ENCODE data around the gene TRIM44. TPM values are rescaled to one million over a fixed set of nuclear protein-coding genes. Genes with fewer than 3 reads are reported as not detected.
A peak's percentile ranks its signal among the peaks of the same experiment; 100 is the strongest.
"Not testable (repeated sequence)": the region's sequence is repeated elsewhere in the genome, so short reads cannot be mapped to it uniquely, and the experiment has no call there.

Gene TRIM44
- total RNA-seq, 5 donors from 2014 or later (not counting 1 experiment from before 2014, with no cell fraction given), result 39.8 to 58.4 (median 51.7) TPM

DNA sequence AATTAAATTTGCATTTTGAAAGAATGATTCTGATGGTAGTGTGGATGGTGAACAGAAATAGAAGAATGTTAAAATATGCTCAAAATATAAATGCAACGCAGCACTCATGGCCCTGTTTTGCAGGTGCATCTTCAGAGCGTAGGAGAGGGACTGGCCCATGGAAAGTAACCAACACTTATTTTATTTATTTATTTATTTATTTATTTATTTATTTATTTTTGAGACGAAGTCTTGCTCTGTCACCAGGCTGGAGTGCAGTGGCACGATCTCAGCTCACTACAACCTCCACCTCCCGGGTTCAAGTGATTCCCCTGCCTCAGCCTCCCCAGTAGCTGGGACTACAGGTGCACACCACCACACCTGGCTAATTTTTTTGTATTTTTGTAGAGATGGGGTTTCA lies 9.8 kb upstream of the TRIM44 start:
- H3K4me3 Mint-ChIP-seq; H3K9me3 ChIP-seq; H3K9me3 Mint-ChIP-seq; H3K4me3 ChIP-seq (ENCODE audit: control insufficient read depth in 1 of 2, extremely low read depth in 1 of 2, low read length in 1 of 2); H3K4me1 Mint-ChIP-seq; POLR2A ChIA-PET; H3K4me1 ChIP-seq (ENCODE audit: control insufficient read depth in 1 of 2, extremely low read depth in 1 of 2, insufficient read depth in 2 of 2, low read length in 2 of 2); DNase-seq; CTCF ChIA-PET; H3K27ac Mint-ChIP-seq; H3K36me3 ChIP-seq (ENCODE audit: control insufficient read depth in 2 of 2, extremely low read depth in 1 of 2, insufficient read depth in 1 of 2, low read length in 1 of 2); ATAC-seq (replicated peaks in 1 of 4); H3K36me3 Mint-ChIP-seq; H3K27ac ChIP-seq (ENCODE audit: low read length): not testable (repeated sequence)
- H3K27me3 Mint-ChIP-seq, result peaks cover 52 to 63% of the 10 kb centered on the region in 2 donors
- H3K27me3 ChIP-seq (replicated peaks in 1 of 2; ENCODE audit: control insufficient read depth in 2 of 2, extremely low read depth in 1 of 2, insufficient read depth in 2 of 2, low read length in 1 of 2), result peaks cover 0 to 17% of the 10 kb centered on the region in 2 experiments
- WGBS (ENCODE audit: insufficient coverage), result no CpG with 5 or more reads among the region's 5 CpGs

DNA sequence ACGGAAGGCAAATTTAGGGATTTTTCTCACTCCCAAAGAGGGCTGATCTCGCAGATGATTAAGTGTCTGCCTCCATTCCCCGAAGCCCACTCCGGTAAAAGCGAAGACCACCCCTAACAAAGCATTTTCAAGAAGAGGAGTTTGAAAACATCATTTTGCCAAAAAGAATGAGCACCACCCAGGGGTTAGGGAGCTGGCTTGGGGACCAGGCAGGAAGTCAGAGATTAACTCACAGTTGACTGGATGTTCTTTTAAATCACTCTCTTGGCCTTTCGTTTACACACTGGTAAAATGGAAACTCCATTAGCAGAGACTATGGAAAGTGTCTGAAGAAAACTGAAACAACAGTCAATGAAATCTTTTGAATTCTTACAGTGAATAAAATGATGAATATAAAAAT lies 7.9 kb upstream of the TRIM44 start:
- DNase-seq (no peak), ATAC-seq (replicated peaks in 1 of 4) (no peak)
- Mint-ChIP-seq H3K4me1 (no peaks in the 10 kb centered on the region), H3K27ac (no peak overlapping the region), H3K27me3 (peaks cover 57 to 65% of the 10 kb centered on the region in 2 donors), H3K36me3 (peaks cover 2% of the 10 kb centered on the region), H3K9me3 (no peaks in the 10 kb centered on the region), H3K4me3 (no peak overlapping the region)
- H3K36me3 ChIP-seq (ENCODE audit: control insufficient read depth in 2 of 2, extremely low read depth in 1 of 2, insufficient read depth in 1 of 2, low read length in 1 of 2), result no peaks in the 10 kb centered on the region
- H3K4me3 ChIP-seq (ENCODE audit: control insufficient read depth in 1 of 2, extremely low read depth in 1 of 2, low read length in 1 of 2), result no peak overlapping the region
- 100% methylated on average over 1 of the region's 6 CpGs for WGBS (ENCODE audit: insufficient coverage)
- ChIA-PET CTCF (no interaction called here), POLR2A (no interaction called here)
- H3K9me3 ChIP-seq, result no peaks in the 10 kb centered on the region
- no peak overlapping the region for H3K27ac ChIP-seq (ENCODE audit: low read length)
- H3K4me1 ChIP-seq (ENCODE audit: control insufficient read depth in 1 of 2, extremely low read depth in 1 of 2, insufficient read depth in 2 of 2, low read length in 2 of 2), result no peaks in the 10 kb centered on the region
- peaks cover 0 to 18% of the 10 kb centered on the region in 2 experiments for H3K27me3 ChIP-seq (replicated peaks in 1 of 2; ENCODE audit: control insufficient read depth in 2 of 2, extremely low read depth in 1 of 2, insufficient read depth in 2 of 2, low read length in 1 of 2)

DNA sequence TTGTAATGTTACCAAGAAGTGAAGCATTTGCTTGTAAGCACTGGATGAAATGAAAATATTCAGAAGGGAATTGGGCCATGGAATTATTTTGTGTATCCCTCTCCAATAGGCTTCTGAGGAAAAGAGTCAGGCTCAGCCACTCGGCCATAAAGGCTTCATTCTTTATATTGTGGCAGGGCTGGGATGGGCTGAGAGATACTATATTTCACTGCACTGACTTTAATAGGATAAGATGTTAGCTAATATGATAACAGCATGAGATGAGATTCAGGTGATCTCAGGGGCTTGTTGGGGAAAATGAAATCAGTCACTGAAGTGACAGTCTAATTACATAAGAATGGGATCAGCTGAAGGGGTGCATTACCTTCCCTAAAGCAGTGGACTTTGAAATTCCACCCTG lies 7.3 kb upstream of the TRIM44 start:
- Histone ChIP-seq H3K9me3 (no peaks in the 10 kb centered on the region), H3K4me3 (ENCODE audit: control insufficient read depth in 1 of 2, extremely low read depth in 1 of 2, low read length in 1 of 2) (no peak overlapping the region), H3K27me3 (replicated peaks in 1 of 2; ENCODE audit: control insufficient read depth in 2 of 2, extremely low read depth in 1 of 2, insufficient read depth in 2 of 2, low read length in 1 of 2) (peaks cover 0 to 18% of the 10 kb centered on the region in 2 experiments), H3K4me1 (ENCODE audit: control insufficient read depth in 1 of 2, extremely low read depth in 1 of 2, insufficient read depth in 2 of 2, low read length in 2 of 2) (no peaks in the 10 kb centered on the region), H3K27ac (ENCODE audit: low read length) (no peak overlapping the region), H3K36me3 (ENCODE audit: control insufficient read depth in 2 of 2, extremely low read depth in 1 of 2, insufficient read depth in 1 of 2, low read length in 1 of 2) (no peaks in the 10 kb centered on the region)
- peaks cover 56 to 67% of the 10 kb centered on the region in 2 donors for H3K27me3 Mint-ChIP-seq
- no peaks in the 10 kb centered on the region for H3K9me3 Mint-ChIP-seq
- POLR2A ChIA-PET, result no interaction called here
- H3K27ac Mint-ChIP-seq, result no peak overlapping the region
- no CpG with 5 or more reads among the region's 1 CpG for WGBS (ENCODE audit: insufficient coverage)
- no peak overlapping the region for H3K4me3 Mint-ChIP-seq
- DNase-seq, result no peak
- CTCF ChIA-PET, result no interaction called here
- no peaks in the 10 kb centered on the region for H3K4me1 Mint-ChIP-seq
- H3K36me3 Mint-ChIP-seq, result peaks cover 2% of the 10 kb centered on the region
- ATAC-seq (replicated peaks in 1 of 4), result no peak

DNA sequence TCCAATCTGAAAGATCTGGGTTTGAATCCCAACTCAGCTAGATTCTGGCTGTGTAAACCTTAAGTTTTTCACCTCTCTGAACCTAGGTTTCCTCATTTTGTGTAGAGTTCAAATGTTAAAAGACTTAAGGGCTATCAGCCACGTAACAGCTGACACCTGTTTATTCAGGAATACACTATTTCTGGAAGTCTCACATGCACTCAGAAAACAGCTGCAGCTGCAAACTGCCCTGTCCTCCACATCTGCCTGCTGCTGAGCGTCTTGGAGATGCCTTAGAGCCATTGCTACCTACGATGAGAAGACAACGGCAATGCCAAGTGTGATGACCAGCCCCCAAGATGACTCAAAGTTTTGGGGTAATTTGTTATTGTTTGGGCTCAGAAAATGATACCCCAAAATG lies 6.7 kb upstream of the TRIM44 start:
- no peaks in the 10 kb centered on the region for H3K4me1 ChIP-seq (ENCODE audit: control insufficient read depth in 1 of 2, extremely low read depth in 1 of 2, insufficient read depth in 2 of 2, low read length in 2 of 2)
- WGBS (ENCODE audit: insufficient coverage), result 57% methylated on average over 1 of the region's 4 CpGs

DNA sequence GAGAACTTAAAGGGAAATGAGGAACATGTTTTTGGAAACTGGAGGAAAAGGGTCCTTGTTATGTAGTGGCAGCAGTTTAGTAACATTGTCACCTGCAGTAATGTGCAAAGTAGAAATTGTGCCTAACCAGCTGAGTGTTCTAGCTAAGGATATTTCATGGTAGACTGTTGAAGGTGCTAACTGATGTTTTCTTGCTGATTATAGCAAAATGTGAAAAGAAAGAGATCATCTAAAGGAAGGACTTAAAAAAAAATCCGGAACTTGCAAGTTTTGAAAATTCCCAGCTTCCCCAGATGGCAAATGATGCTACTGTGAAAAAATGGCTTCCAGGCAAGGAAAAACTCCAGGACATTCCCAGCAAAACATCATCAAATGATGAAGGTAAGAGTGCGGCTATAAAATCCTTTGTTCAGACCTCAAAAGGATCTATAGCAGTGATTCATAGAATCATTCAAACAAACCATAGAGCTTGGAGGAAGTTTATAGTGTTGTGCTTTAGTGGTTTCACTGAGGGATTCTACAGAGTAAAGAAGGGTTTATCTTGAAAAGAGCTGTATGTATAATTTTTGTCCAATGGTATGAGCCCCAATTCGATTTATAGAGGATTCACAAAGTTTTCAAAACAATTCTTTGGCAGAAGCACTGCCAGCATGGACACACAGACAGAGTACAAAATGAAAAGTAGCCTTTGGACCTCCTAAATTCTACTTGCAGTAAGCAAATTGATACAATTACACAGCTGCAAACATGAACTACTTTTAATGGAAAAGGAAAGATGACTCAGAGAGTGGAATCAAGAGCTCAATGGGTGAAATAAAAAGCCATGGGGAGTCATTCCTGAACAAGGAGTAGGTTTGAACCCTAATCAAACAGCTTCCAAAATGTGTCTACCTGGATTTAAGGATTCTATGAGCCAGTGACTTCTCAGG lies 4.3 kb upstream of the TRIM44 start:
- Mint-ChIP-seq H3K36me3 (peaks cover 5% of the 10 kb centered on the region), H3K27ac (no peak overlapping the region), H3K9me3 (peaks cover 0 to 3% (median 3%) of the 10 kb centered on the region in 3 donors), H3K27me3 (peaks cover 42 to 51% of the 10 kb centered on the region in 2 donors), H3K4me1 (peaks cover 15 to 21% (median 18%) of the 10 kb centered on the region in 3 donors), H3K4me3 (no peak overlapping the region)
- Histone ChIP-seq H3K4me3 (ENCODE audit: control insufficient read depth in 1 of 2, extremely low read depth in 1 of 2, low read length in 1 of 2) (no peak overlapping the region), H3K4me1 (ENCODE audit: control insufficient read depth in 1 of 2, extremely low read depth in 1 of 2, insufficient read depth in 2 of 2, low read length in 2 of 2) (peaks cover 6 to 13% of the 10 kb centered on the region in 2 experiments), H3K9me3 (no peaks in the 10 kb centered on the region), H3K27me3 (replicated peaks in 1 of 2; ENCODE audit: control insufficient read depth in 2 of 2, extremely low read depth in 1 of 2, insufficient read depth in 2 of 2, low read length in 1 of 2) (peaks cover 0 to 17% of the 10 kb centered on the region in 2 experiments), H3K27ac (ENCODE audit: low read length) (no peak overlapping the region), H3K36me3 (ENCODE audit: control insufficient read depth in 2 of 2, extremely low read depth in 1 of 2, insufficient read depth in 1 of 2, low read length in 1 of 2) (no peaks in the 10 kb centered on the region)
- no peak for DNase-seq
- no CpG with 5 or more reads among the region's 3 CpGs for WGBS (ENCODE audit: insufficient coverage)
- POLR2A ChIA-PET, result interaction anchor here in 1 of 2 donors (0.6 kb wide), 1 partner anchor 72 kb away, joined by 3 read pairs; no protein-coding TSS in a partner anchor
- CTCF ChIA-PET, result interaction anchor here in 1 of 2 donors (0.7 kb wide), 1 partner anchor 43 kb away, joined by 3 read pairs; no protein-coding TSS in a partner anchor
- ATAC-seq (replicated peaks in 1 of 4), result no peak

More for the DNA sequence above, 6.7 kb upstream of the TRIM44 start:
- Histone ChIP-seq H3K27ac (ENCODE audit: low read length) (no peak overlapping the region), H3K36me3 (ENCODE audit: control insufficient read depth in 2 of 2, extremely low read depth in 1 of 2, insufficient read depth in 1 of 2, low read length in 1 of 2) (no peaks in the 10 kb centered on the region), H3K27me3 (replicated peaks in 1 of 2; ENCODE audit: control insufficient read depth in 2 of 2, extremely low read depth in 1 of 2, insufficient read depth in 2 of 2, low read length in 1 of 2) (peaks cover 0 to 18% of the 10 kb centered on the region in 2 experiments), H3K4me3 (ENCODE audit: control insufficient read depth in 1 of 2, extremely low read depth in 1 of 2, low read length in 1 of 2) (no peak overlapping the region), H3K9me3 (no peaks in the 10 kb centered on the region)
- CTCF ChIA-PET, result no interaction called here
- H3K4me3 Mint-ChIP-seq, result no peak overlapping the region
- peaks cover 2% of the 10 kb centered on the region for H3K36me3 Mint-ChIP-seq
- no peak for ATAC-seq (replicated peaks in 1 of 4)
- peaks cover 50 to 61% of the 10 kb centered on the region in 2 donors for H3K27me3 Mint-ChIP-seq
- no peak overlapping the region for H3K27ac Mint-ChIP-seq
- POLR2A ChIA-PET, result no interaction called here
- H3K4me1 Mint-ChIP-seq, result no peaks in the 10 kb centered on the region
- no peaks in the 10 kb centered on the region for H3K9me3 Mint-ChIP-seq
- DNase-seq, result no peak

DNA sequence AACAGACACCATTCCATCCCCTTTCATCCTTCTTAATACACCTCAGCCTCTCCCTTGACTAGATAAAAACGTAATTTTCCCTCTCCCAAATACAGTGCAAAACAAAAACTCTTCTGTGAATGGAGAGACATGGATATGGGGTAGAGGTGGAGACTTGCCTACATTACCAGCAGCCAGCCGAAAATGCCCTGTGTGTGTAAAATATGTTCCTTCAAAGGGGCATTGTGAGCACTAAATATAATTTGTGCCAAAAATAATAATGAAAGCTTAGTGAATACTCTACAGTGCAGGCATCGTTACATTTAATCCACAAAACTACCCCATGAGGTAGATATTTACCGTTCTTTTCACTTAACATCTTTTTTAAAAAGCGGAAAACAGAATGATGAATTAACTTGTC lies 1.0 kb upstream of the TRIM44 start:
- Histone ChIP-seq H3K36me3 (ENCODE audit: control insufficient read depth in 2 of 2, extremely low read depth in 1 of 2, insufficient read depth in 1 of 2, low read length in 1 of 2) (no peaks in the 10 kb centered on the region), H3K27me3 (replicated peaks in 1 of 2; ENCODE audit: control insufficient read depth in 2 of 2, extremely low read depth in 1 of 2, insufficient read depth in 2 of 2, low read length in 1 of 2) (peaks cover 0 to 8% of the 10 kb centered on the region in 2 experiments), H3K4me3 (ENCODE audit: control insufficient read depth in 1 of 2, extremely low read depth in 1 of 2, low read length in 1 of 2) (peak overlapping the region in 1 of 2 donors; percentile 89), H3K9me3 (peaks cover 4% of the 10 kb centered on the region), H3K4me1 (ENCODE audit: control insufficient read depth in 1 of 2, extremely low read depth in 1 of 2, insufficient read depth in 2 of 2, low read length in 2 of 2) (peaks cover 10 to 20% of the 10 kb centered on the region in 2 experiments), H3K27ac (ENCODE audit: low read length) (peak overlapping the region; percentile 86)
- Mint-ChIP-seq H3K9me3 (peaks cover 11 to 28% (median 17%) of the 10 kb centered on the region in 3 donors), H3K27ac (peak overlapping the region; percentile 98), H3K27me3 (peaks cover 13 to 19% of the 10 kb centered on the region in 2 donors), H3K36me3 (peaks cover 26% of the 10 kb centered on the region), H3K4me3 (peak overlapping the region; percentile 96 to 97 (median 96)), H3K4me1 (peaks cover 42 to 51% (median 46%) of the 10 kb centered on the region in 3 donors)
- ChIA-PET POLR2A (interaction anchor here in 1 of 2 donors (0.6 kb wide), 2 partner anchors 18 to 314 kb away, joined by 3 to 4 read pairs; no protein-coding TSS in a partner anchor), CTCF (interaction anchor here in 1 of 2 donors (0.7 kb wide), 1 partner anchor 72 kb away, joined by 3 read pairs; no protein-coding TSS in a partner anchor)
- no peak for ATAC-seq (replicated peaks in 1 of 4)
- no peak for DNase-seq
- no CpG with 5 or more reads among the region's 5 CpGs for WGBS (ENCODE audit: insufficient coverage)

All from T-cell (primary cell).